CD14-positive monocyte (primary cell): ENCODE data around the gene ZNF558. TPM values are rescaled to one million over a fixed set of nuclear protein-coding genes. Genes with fewer than 3 reads are reported as not detected.

Experiments
- DNase-seq, 3 donors: peaks; one replicate each; pipeline ENCODE4 v3.0.0-alpha.2; 2011 to 2022
- H2AFZ ChIP-seq: 2 replicates; pipeline ENCODE4 v1.6.0; 2012; ENCODE audit warnings: mild to moderate bottlenecking, low read depth, low read length, inconsistent platforms; ENCODE audit not compliant: insufficient read depth, poor library complexity, severe bottlenecking
- H3K27ac ChIP-seq, 2 donors: 1 replicate in 1 of 2; 2 replicates in 1 of 2; pipeline ENCODE4 v1.5.1; 2012 to 2013; ENCODE audit warnings: low read length in 2 of 2, control low read depth in 1 of 2, inconsistent platforms in 1 of 2, low read depth in 1 of 2, mild to moderate bottlenecking in 1 of 2
- H3K27me3 ChIP-seq, 2 donors: one replicate each; pipeline versions ENCODE4 v1.6.0 to v1.6.1; 2011 to 2013; ENCODE audit warnings: low read length in 2 of 2; ENCODE audit not compliant: control insufficient read depth in 2 of 2, insufficient read depth in 2 of 2
- H3K36me3 ChIP-seq, 2 donors: replicated peaks in 1 of 2; 1 replicate in 1 of 2; 2 replicates in 1 of 2; pipeline versions ENCODE4 v1.5.1 to v1.6.1; 2012 to 2013; ENCODE audit warnings: low read length in 2 of 2, control low read depth in 1 of 2, inconsistent platforms in 1 of 2, mild to moderate bottlenecking in 1 of 2; ENCODE audit not compliant: insufficient read depth in 2 of 2, control insufficient read depth in 1 of 2
- H3K4me1 ChIP-seq, 2 donors: 1 replicate in 1 of 2; 2 replicates in 1 of 2; pipeline versions ENCODE4 v1.5.1 to v1.6.1; 2012 to 2013; ENCODE audit warnings: low read length in 2 of 2, control low read depth in 1 of 2, inconsistent platforms in 1 of 2, mild to moderate bottlenecking in 1 of 2, moderate library complexity in 1 of 2; ENCODE audit not compliant: insufficient read depth in 2 of 2, control insufficient read depth in 1 of 2
- H3K4me2 ChIP-seq: replicated peaks from 2 replicates; pipeline ENCODE3; 2012; ENCODE audit warnings: low read length, moderate library complexity, mild to moderate bottlenecking; ENCODE audit not compliant: poor library complexity, severe bottlenecking; ENCODE audit errors: extremely low read depth
- H3K4me3 ChIP-seq, 3 experiments: fragments of 200-600 bp in 1 of 3; sonication (generic) in 1 of 3; replicated peaks in 1 of 3; 1 replicate in 2 of 3; 2 replicates in 1 of 3; pipeline ENCODE4 v1.5.1; 2011 to 2013; ENCODE audit warnings: low read length in 3 of 3, mild to moderate bottlenecking in 3 of 3, control low read depth in 2 of 3, low read depth in 2 of 3, inconsistent platforms in 1 of 3, moderate library complexity in 1 of 3
- H3K79me2 ChIP-seq: 2 replicates; pipeline ENCODE4 v1.6.0; 2012; ENCODE audit warnings: mild to moderate bottlenecking, control low read depth, inconsistent platforms, low read length, moderate library complexity; ENCODE audit not compliant: insufficient read depth
- H3K9ac ChIP-seq: 2 replicates; pipeline ENCODE4 v1.6.0; 2017; ENCODE audit warnings: low read length, mild to moderate bottlenecking; ENCODE audit not compliant: insufficient read depth, poor library complexity, severe bottlenecking
- H3K9me3 ChIP-seq, 2 donors: replicated peaks in 1 of 2; 1 replicate in 1 of 2; 2 replicates in 1 of 2; pipeline versions ENCODE4 v1.5.1 to v1.6.1; 2012 to 2013; ENCODE audit warnings: low read length in 2 of 2, control low read depth in 1 of 2; ENCODE audit not compliant: control insufficient read depth in 1 of 2, insufficient read depth in 1 of 2
- H4K20me1 ChIP-seq: 2 replicates; pipeline ENCODE4 v1.6.0; 2012; ENCODE audit warnings: mild to moderate bottlenecking, low read length, control low read depth, moderate library complexity; ENCODE audit not compliant: insufficient read depth
- H3K27ac Mint-ChIP-seq, 7 donors: one replicate each; pipeline ENCODE4 v1.8.0; 2020; ENCODE audit warnings: mild to moderate bottlenecking in 7 of 7, mixed read lengths in 7 of 7, moderate library complexity in 6 of 7, inconsistent platforms in 2 of 7
- H3K27me3 Mint-ChIP-seq, 3 donors: one replicate each; pipeline ENCODE4 v1.8.0; 2021 to 2022; ENCODE audit warnings: low read depth in 3 of 3, mild to moderate bottlenecking in 3 of 3, mixed read lengths in 3 of 3, moderate library complexity in 3 of 3, inconsistent platforms in 1 of 3
- H3K36me3 Mint-ChIP-seq, 2 donors: one replicate each; pipeline ENCODE4 v1.8.0; 2020; ENCODE audit warnings: mixed read lengths in 2 of 2, inconsistent platforms in 1 of 2, mild to moderate bottlenecking in 1 of 2
- H3K4me1 Mint-ChIP-seq: one replicate; pipeline ENCODE4 v1.8.0; 2020; ENCODE audit warnings: mild to moderate bottlenecking, mixed read lengths
- H3K4me3 Mint-ChIP-seq, 2 donors: one replicate each; pipeline ENCODE4 v1.8.0; 2020; ENCODE audit warnings: mild to moderate bottlenecking in 2 of 2, mixed read lengths in 2 of 2, moderate library complexity in 1 of 2
- H3K9me3 Mint-ChIP-seq, 7 donors: one replicate each; pipeline ENCODE4 v1.8.0; 2020 to 2022; ENCODE audit warnings: mixed read lengths in 7 of 7, mild to moderate bottlenecking in 6 of 7, moderate library complexity in 6 of 7, inconsistent platforms in 2 of 7
- WGBS: methylation state at CpG from one replicate; pipeline ENCODE4 v1.1.5; 2013; ENCODE audit warnings: missing lambda C conversion rate; ENCODE audit not compliant: insufficient coverage; 5-methylcytosine and 5-hydroxymethylcytosine counted together
- intact Hi-C, 2 donors: fragments of 100-400 bp; cut with micrococcal nuclease; formaldehyde crosslinking; loops; one replicate each; pipeline versions ENCODE4 v1.15.0 to v1.15.1; 2023
- polyA plus RNA-seq, 3 donors: library from polyadenylated mRNA; depleted of rRNA in 1 of 3; unstranded in 2 of 3; stranded (reverse) in 1 of 3; fragments of 300-500 nt in 2 of 3; fragments of >200 nt in 1 of 3; fragmentation: Illumina TruSeq in 2 of 3; gene quantifications; 1 replicate in 2 of 3; 2 replicates in 1 of 3; pipeline ENCODE4 v1.2.3, GENCODE V29; 2012 to 2021
- TF ChIP-seq, protein P1 (sequence below): fragments of 200-600 bp; IDR thresholded peaks from one replicate; pipeline ENCODE4 v1.8.0; 2022; ENCODE audit warnings: antibody characterized with exemption, mild to moderate bottlenecking

ZNF558 gene
- polyA plus RNA-seq, 3 donors: 3.7 to 22.1 (median 5.6) TPM

DNA sequence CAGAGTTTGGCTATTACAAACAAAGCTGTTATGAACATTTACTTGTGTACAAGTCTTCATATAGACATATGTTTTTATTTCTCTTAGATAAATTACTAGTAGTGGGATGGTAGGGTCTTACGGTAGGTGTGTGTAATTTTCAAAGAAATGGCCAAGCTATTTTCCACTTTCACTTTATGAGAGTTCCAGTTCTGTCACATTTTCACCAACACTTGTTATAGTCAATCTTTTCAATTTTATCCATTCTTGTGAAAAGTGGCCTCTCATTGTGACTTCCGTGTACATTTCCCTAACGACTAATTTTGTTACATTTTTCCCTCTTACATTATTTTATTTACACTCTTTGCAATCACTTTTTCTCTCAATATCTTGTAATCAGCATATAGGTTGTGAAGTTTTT is 18.4 kb upstream of the ZNF558 start:
- no peak overlapping the region for H3K27ac Mint-ChIP-seq
- no peaks in the 10 kb centered on the region for H3K36me3 Mint-ChIP-seq
- H3K4me1 Mint-ChIP-seq: no peaks in the 10 kb centered on the region
- no peak overlapping the region for H3K4me3 Mint-ChIP-seq
- no peak overlapping the region for H3K9ac ChIP-seq
- H3K27me3 ChIP-seq: no peaks in the 10 kb centered on the region
- no peaks in the 10 kb centered on the region for H3K36me3 ChIP-seq
- no peak overlapping the region for H3K27ac ChIP-seq
- no peak overlapping the region for H3K4me2 ChIP-seq
- H3K4me1 ChIP-seq: no peaks in the 10 kb centered on the region
- H3K4me3 ChIP-seq: no peak overlapping the region
- no peak for DNase-seq
- TF ChIP-seq, protein P1, sequence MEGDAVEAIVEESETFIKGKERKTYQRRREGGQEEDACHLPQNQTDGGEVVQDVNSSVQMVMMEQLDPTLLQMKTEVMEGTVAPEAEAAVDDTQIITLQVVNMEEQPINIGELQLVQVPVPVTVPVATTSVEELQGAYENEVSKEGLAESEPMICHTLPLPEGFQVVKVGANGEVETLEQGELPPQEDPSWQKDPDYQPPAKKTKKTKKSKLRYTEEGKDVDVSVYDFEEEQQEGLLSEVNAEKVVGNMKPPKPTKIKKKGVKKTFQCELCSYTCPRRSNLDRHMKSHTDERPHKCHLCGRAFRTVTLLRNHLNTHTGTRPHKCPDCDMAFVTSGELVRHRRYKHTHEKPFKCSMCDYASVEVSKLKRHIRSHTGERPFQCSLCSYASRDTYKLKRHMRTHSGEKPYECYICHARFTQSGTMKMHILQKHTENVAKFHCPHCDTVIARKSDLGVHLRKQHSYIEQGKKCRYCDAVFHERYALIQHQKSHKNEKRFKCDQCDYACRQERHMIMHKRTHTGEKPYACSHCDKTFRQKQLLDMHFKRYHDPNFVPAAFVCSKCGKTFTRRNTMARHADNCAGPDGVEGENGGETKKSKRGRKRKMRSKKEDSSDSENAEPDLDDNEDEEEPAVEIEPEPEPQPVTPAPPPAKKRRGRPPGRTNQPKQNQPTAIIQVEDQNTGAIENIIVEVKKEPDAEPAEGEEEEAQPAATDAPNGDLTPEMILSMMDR: no peak
- WGBS: 100% methylated on average over 1 of the region's 3 CpGs
- no peaks in the 10 kb centered on the region for H3K79me2 ChIP-seq
- H3K9me3 ChIP-seq: peaks cover 15 to 33% of the 10 kb centered on the region in 2 donors
- peaks cover 16 to 45% (median 37%) of the 10 kb centered on the region in 7 donors for H3K9me3 Mint-ChIP-seq
- H3K27me3 Mint-ChIP-seq: peaks cover 0 to 4% (median 3%) of the 10 kb centered on the region in 3 donors
- intact Hi-C loops: no loop called here
- H2AFZ ChIP-seq: no peak overlapping the region
- H4K20me1 ChIP-seq: no peaks in the 10 kb centered on the region

DNA sequence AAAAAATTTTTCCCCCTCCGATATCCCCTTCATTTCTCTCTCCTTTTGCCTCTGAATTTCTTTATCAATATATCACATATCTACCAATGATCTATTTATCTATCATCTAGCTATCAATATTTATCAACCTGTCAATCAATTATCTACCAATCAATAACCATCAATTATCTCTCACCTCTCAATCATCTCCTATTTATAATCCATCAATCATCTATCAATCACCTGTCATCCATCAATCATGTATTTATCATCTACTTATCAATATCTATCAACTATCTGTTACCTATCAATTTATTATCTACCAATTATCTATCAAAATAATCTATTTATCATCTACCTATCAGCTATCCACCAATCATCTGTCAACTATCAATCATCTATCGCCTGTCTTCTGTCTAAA is 17.1 kb upstream of the ZNF558 start:
- H3K27ac Mint-ChIP-seq: no peak overlapping the region

More for the DNA sequence above, 17.1 kb upstream of the ZNF558 start:
- Histone ChIP-seq H3K4me2 (no peak overlapping the region), H3K79me2 (no peaks in the 10 kb centered on the region), H3K27me3 (no peaks in the 10 kb centered on the region), H2AFZ (no peak overlapping the region), H3K4me3 (no peak overlapping the region), H3K4me1 (no peaks in the 10 kb centered on the region), H3K9me3 (peaks cover 15 to 33% of the 10 kb centered on the region in 2 donors), H3K9ac (no peak overlapping the region), H3K27ac (no peak overlapping the region), H4K20me1 (no peaks in the 10 kb centered on the region), H3K36me3 (no peaks in the 10 kb centered on the region)
- 91% methylated on average over 2 of the region's 2 CpGs for WGBS
- DNase-seq: no peak
- Mint-ChIP-seq H3K27me3 (peaks cover under 1 to 4% (median 3%) of the 10 kb centered on the region in 3 donors), H3K4me3 (no peak overlapping the region), H3K36me3 (no peaks in the 10 kb centered on the region), H3K9me3 (peaks cover 16 to 46% (median 36%) of the 10 kb centered on the region in 7 donors), H3K4me1 (no peaks in the 10 kb centered on the region)
- TF ChIP-seq, protein P1: no peak
- intact Hi-C loops: no loop called here
